HG02852 (cell line): ENCODE results near the gene STK33.

Experiments
- ATAC-seq: cut with Tn5 transposase; IDR thresholded peaks from one replicate; pipeline ENCODE4 v1.9.1; 2021; ENCODE audit warnings: mild to moderate bottlenecking, moderate library complexity; ENCODE audit not compliant: unreplicated experiment

STK33 gene

GRCh38 chr11:8381343-8381742 is 212.7 kb downstream of the STK33 start:
- ATAC-seq, result no peak

- no peak for ATAC-seq
These were observed 218.1 kb downstream of the STK33 start for GRCh38 chr11:8375932-8376331.

- ATAC-seq, result no peak
These were observed 218.6 kb downstream of the STK33 start for GRCh38 chr11:8375460-8375859.

- ATAC-seq, result no peak
These were observed 219.3 kb downstream of the STK33 start for GRCh38 chr11:8374716-8375115.

- ATAC-seq, result no peak
These were observed 220.3 kb downstream of the STK33 start for GRCh38 chr11:8373519-8374432.

GRCh38 chr11:8372641-8373381 is 221.2 kb downstream of the STK33 start:
- ATAC-seq, result no peak

- no peak for ATAC-seq
These were observed 222.5 kb downstream of the STK33 start for GRCh38 chr11:8371516-8371884.

- ATAC-seq, result no peak
These were observed 223.1 kb downstream of the STK33 start for GRCh38 chr11:8370812-8371515.

- ATAC-seq, result no peak
These were observed 224.3 kb downstream of the STK33 start for GRCh38 chr11:8369592-8370205.

GRCh38 chr11:8368772-8369171 is 225.3 kb downstream of the STK33 start:
- ATAC-seq, result no peak

GRCh38 chr11:8368194-8368593 is 225.8 kb downstream of the STK33 start:
- ATAC-seq, result no peak

GRCh38 chr11:8366316-8366715 is 227.7 kb downstream of the STK33 start:
- ATAC-seq, result no peak

GRCh38 chr11:8365216-8365941 is 228.6 kb downstream of the STK33 start:
- ATAC-seq, result no peak

GRCh38 chr11:8363921-8364320 is 230.1 kb downstream of the STK33 start:
- no peak for ATAC-seq

- no peak for ATAC-seq
These were observed 231.1 kb downstream of the STK33 start for GRCh38 chr11:8362899-8363298.

GRCh38 chr11:8362491-8362890 is 231.5 kb downstream of the STK33 start:
- no peak for ATAC-seq

- ATAC-seq, result no peak
These were observed 232.3 kb downstream of the STK33 start for GRCh38 chr11:8361664-8362210.

GRCh38 chr11:8361206-8361605 is 232.8 kb downstream of the STK33 start:
- no peak for ATAC-seq

- no peak for ATAC-seq
These were observed 233.8 kb downstream of the STK33 start for GRCh38 chr11:8360086-8360828.
